Left ventricle myocardium superior (tissue), 1 donor: ENCODE measurements around the gene AKTIP. TPM values are rescaled to one million over a fixed set of nuclear protein-coding genes. Genes with fewer than 3 reads are reported as not detected.

Experiments used
- ATAC-seq: fragments of 200-7000 bp; cut with Tn5 transposase; one replicate; pipeline ENCODE4 v1.9.1; 2020; ENCODE audit warnings: mild to moderate bottlenecking, moderate library complexity
- DNase-seq: peaks from one replicate; pipeline ENCODE4 v3.0.0-alpha.2; 2020
- intact Hi-C: fragments of 100-400 bp; cut with micrococcal nuclease; formaldehyde crosslinking; loops from one replicate; pipeline ENCODE4 v1.11.0; 2022
- total RNA-seq: library from RNA; stranded (reverse); fragmentation: NEBNext Ultra II Directional; extraction: Animal tissue kit (Norgen Biotek cat#: 25700); gene quantifications from one replicate; pipeline ENCODE4 v1.2.1, GENCODE V29; 2021
- donor health status: DM: no; HTN: yes; CAD: no; lungs with severe emphysema.

Gene AKTIP
- total RNA-seq, 1 donor from 2014 or later: 89.9 TPM

DNA sequence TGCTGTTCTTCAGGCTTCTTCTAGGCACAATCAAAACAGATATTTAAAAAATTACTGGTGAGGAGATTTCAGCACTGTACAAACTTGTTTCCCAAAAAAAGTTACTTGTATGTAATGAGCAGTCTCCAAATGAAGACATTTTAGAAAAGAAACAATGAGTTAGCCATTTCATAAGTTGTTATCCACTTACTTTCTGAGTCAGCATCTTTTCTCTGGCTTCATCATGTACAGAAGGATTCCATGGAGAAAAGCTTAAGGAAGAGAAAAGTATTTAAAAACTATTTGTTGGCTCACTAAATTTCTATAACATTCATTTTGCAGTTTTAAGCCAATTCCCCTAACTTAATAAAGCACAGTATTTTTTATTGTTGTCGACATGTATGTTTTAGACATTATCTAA lies 10.5 kb downstream of the AKTIP start:
- DNase-seq (no peak), ATAC-seq (no peak)
- intact Hi-C loops: no loop called here

DNA sequence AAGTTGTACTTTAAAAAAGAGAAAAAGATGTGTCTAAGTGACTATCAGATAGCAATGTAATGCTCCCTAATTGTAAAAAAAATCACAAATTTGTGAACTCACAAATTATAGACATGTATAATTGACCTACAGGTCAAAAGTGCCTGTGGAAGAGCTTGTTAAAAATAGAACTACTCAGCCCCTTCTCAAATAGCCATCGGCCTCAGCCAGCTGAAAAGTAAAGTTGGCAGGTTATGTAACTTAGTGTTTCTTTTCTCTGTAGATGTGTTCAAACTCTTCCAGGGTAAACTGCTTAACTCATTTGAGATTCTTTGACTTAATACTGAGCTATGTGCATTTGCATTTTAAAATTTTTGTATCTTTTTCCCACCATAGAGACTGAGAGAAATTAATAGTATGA lies 13.3 kb downstream of the AKTIP start:
- DNase-seq (no peak), ATAC-seq (peak; percentile 76)
- intact Hi-C loops: no loop called here

DNA sequence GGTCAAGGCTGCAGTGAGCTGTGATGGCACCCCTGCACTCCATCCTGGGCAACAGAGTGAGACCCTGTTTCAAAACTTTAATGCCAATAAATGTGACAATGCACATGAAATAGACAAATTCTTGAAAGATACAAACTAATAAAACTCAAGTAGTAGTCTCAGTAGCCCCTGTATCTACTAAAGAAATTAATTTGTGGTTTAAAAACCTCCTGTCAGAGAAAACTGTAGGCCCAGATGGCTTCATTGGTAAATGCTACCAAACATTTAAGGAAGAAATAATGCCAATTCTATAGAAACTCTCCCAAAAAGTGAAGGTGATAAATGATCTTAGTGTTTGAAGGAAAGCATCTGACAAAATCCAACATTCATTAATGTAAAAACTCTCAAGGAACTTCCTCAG lies 16.8 kb downstream of the AKTIP start:
- ATAC-seq (no peak), DNase-seq (no peak)
- intact Hi-C loops: no loop called here

DNA sequence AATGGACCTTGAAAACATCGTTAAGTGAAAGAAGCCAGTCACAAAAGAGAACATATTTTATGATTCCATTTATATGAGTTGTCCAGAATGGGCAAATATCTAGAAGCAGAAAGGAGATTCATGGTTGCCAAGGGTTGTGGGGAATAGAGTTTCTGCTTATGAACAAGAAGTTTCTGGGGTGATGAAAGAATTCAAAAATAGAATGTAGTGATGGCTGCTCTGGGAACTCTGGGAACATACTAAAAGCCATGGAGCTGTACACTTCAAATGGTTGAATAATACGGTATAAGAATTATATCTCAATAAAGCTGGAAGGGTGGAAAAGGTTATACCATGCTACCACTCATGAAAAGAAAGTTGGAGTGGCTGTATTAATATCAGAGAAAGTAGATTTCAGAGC lies 18.5 kb downstream of the AKTIP start:
- DNase-seq (no peak), ATAC-seq (peak; percentile 58)
- intact Hi-C loops: no loop called here

DNA sequence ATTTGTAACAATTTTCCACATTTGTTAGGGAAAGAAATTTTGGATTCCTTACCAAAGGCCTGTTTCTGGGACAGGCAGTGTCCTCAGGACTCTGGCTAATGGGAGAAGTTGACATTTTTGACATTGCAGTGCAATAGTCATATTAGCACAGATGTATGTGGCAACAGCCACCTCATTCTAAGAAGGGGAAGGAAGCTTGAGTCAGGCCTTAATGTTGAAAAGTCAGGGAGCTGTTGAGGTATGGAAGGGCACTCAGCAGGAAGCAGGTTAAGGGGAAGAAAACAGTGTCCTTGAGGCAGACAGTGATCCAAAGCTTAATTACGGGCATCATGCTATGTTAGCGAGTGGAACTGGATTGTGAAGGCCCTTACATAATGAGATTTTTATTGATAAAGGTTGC lies 20.9 kb downstream of the AKTIP start:
- no peak for ATAC-seq
- intact Hi-C loops: no loop called here
- no peak for DNase-seq

DNA sequence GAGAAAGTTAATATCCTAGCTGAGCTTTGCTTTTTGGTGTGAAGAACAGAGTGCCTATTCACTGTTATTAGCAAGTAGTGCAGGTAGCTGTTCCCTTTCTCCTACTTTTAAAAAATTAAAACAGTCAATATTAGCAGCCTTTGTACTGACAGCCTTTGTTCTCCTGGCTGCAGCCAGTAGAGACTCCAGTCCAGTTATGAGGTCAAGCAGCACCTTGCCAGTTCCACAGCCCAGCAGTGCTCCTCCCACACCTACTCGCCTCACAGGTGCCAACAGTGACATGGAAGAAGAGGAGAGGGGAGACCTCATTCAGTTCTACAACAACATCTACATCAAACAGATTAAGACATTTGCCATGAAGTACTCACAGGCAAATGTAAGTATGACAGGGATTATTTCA lies 22.6 kb downstream of the AKTIP start:
- ATAC-seq (no peak), DNase-seq (no peak)
- intact Hi-C loops: no loop called here

DNA sequence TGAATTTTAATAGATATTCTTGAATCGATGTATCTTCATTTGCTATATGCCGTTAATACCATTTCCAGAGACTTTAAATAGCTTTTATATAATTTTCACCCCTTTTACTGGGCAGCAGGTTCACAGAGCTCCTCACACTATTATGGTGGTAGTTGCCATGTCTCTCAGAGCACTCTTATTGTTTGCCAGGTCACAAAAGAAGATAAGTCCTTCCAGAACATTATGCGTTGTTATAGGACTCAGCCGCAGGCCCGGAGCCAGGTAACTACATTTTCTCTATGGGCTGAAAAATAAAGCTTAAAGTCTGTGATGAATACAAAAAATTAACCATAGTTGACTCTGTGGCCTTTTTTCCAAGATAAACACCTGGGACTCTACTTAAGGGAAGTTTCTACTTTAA lies 24.0 kb downstream of the AKTIP start:
- DNase-seq (no peak), ATAC-seq (peak; percentile 38)
- intact Hi-C loops: no loop called here

DNA sequence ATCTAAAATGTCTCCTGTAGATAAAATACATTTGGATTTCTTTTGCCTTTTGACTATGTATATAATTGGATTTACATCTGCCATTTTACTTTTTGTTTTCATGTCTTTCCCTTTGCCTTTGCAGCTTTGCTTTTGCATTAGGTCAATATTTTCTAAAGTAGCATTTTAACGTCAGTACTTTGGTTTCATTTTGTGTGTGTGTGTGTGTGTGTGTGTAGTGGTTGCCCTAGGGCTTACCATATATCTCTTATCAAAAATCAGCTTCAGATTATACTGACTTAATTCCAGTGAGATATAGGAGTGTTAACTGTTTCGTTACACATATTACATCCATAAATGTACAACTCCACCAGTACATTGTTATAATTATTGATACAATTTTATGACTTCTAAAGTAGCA lies 26.1 kb downstream of the AKTIP start:
- no peak for DNase-seq
- no peak for ATAC-seq
- intact Hi-C loops: no loop called here

DNA sequence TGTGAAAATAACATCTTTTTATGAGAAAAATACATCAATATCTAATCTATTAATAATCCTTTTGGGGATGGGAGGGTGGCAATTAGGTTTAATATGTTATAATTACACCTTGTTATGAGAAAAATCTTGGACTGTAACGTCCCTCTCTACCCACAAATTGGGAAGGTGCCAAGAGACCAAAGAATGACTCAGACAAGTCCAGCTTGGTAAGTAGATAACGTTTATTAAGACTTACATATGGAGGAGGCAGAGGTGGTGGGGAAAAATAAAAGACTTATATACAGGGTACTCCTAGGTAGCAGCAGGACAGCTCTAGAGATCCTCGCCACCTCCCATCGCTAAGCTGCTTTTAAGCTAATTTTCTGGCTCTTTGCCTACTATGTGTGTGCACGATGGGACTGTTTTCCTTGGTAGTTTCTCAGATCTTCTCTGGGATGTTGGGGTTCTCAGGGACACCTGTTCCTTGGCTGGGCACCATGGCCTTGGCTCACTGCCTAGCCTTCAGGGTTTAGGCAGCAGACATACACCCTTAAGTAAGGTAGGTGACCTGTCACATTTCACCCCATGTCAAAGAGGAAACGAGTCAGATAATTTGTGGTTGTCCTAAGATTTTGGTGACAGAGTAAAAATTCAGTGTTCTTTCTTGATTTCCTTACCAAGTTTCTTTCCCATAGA lies 37.3 kb downstream of the AKTIP start:
- DNase-seq (no peak), ATAC-seq (no peak)
- intact Hi-C loops: no loop called here

DNA sequence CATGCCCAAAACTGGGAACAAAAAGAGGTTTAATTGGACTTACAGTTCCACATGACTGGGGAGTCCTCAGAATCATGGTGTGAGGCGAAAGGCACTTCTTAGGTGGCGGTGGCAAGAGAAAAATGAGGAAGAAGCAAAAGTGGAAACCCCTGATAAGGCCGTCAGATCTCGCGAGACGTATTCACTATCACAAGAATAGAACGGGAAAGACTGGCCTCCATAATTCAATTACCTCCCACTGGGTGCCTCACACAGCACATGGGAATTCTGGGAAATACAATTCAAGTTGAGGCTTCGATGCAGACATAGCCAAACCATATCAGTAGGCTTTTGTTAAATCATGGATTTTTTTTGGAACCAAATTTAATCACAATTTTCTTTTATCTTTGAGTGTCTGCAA lies 44.4 kb downstream of the AKTIP start:
- DNase-seq (no peak), ATAC-seq (no peak)
- intact Hi-C loops: no loop called here

DNA sequence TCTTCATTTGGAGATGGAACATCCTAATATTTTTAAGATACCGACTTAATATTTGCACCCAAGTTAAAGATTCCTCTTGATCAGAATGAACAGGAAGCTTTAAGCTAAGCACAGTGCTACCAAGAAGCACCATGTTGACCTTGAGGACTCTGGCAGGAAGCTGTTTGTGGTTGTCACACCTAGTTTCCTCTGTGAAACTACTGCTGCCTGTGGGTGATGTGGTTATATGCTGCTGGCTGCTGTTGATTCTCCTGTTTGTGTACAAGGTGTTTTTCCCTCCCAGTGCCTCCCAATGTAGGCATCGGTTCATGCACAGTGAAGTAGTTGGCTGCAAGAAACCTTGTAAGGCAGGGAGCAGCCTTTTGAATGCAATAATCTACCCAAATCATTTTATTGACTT lies 45.3 kb downstream of the AKTIP start:
- no peak for ATAC-seq
- DNase-seq: no peak
- intact Hi-C loops: no loop called here

DNA sequence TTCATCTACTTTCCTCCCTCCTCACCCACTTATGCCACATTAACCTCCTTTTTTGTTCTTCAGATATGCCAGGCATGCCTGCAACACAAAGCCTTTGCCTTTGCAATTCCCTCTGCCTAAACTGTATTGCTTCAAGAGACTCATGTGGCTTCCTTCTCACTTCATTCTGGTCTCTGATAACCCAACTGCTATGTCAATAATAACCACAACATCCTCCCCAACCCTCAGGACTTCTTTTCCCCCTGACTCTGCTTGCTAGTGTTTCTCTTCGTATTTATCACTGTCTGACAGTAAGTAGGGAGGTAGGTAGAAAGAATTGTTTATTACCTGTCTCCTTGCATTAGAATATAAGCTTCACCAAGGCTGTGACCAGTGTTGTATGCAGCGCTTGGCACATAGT lies 46.4 kb downstream of the AKTIP start:
- no peak for ATAC-seq
- no peak for DNase-seq
- intact Hi-C loops: no loop called here

DNA sequence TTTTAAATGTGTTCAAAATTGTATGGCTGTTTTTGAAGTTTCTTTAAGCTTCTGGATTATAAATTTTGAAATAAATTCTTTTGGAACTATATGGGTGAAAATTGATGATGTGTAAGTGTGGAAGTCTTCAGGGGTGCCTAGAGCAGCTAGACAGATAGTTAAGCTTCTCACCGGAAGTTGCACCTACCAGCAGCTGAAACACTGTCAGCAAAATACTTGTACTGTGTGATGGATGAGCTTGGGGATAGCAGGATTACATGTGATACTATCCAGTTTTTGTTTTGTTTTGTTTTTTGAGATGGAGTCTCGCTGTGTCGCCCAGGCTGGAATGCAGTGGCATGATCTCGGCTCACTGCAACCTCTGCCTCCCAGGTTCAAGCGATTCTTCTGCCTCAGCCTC lies 49.1 kb downstream of the AKTIP start:
- ATAC-seq (no peak), DNase-seq (no peak)
- intact Hi-C loops: no loop called here

DNA sequence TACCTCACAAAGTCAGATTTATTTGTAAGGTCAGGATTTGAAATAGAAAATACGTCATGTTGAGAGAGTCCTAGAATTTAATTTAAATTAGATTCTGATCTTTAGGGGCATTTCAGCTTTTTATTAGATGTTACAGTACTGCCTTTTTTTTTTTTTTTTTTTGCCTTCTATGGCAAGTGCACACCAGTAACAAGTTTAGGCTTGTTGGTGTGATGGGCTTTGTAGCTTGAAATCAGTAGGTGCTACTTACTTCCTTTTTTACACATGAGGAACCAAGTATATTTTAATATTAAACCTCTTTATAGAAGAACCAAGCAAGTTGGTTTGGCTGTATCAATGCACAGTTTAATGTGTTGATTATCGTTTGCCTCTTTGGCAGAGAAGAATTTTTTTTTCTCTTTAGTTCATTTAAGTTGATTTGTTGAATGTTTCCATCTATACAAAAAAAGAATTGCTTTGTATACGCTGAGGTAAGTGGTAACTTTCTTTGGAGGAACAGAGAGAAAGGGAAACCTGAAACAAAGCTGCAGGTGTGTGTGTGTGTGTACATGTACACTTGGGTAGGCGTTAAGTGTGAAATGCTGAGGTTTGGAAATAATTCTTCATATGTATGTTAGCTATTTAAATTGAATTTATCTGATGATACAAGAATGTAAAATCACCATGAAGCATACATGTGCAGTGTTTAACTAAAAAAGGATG lies 53.0 kb downstream of the AKTIP start:
- intact Hi-C loops: no loop called here
- ATAC-seq: no peak
- no peak for DNase-seq

DNA sequence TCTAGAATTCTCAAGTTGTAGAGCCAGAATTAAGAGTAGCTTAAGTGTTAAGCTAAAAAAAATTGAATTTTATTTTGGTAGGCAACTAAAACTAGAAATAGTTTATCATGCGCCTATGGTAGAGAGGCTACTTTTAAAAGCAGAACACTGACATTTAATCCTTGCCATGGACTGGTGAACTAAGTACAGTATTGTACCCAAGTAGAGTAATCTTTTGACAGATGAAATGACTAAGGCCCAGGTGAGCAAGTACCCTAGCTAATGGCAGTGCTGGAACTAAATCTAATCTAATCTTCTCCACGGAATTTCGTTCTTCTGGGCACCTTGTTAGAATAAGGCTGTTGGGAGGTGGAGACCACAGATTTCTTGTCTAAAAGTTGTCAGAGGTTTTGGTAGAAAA lies 56.9 kb downstream of the AKTIP start:
- no peak for ATAC-seq
- intact Hi-C loops: no loop called here
- no peak for DNase-seq

DNA sequence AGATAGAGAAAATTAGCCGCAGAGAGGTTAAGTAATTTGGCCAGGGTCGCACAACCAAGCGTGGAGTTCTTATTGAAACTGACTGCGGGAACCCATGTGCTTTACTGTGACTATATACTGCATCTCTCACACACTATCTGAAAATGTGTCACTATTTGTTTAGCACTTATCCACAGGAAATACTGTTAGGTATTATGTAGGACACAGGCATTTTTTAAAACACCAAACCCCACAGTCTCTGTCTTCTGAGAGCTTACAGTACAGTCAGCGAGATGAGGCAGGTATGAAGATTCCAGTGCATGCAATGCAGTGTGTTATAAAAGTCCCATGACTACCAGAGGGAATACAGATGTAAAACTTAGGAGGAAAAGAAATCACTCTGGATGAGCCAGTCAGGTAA lies 57.5 kb downstream of the AKTIP start:
- intact Hi-C loops: no loop called here
- ATAC-seq (no peak), DNase-seq (no peak)

Other genes with a start within 250 kb of the AKTIP start
- 37.1 TPM for gene RBL2, start 68.7 kb downstream of the AKTIP start, total RNA-seq
- gene RPGRIP1L, start 200.7 kb upstream of the AKTIP start, total RNA-seq: 1.7 TPM
- 71.8 TPM for gene FTO, start 200.9 kb upstream of the AKTIP start, total RNA-seq